Transverse colon (tissue), 4 donors: ENCODE results near the gene YAP1.

Experiments
- EP300 ChIP-seq: sonication (generic); formaldehyde crosslinking; IDR thresholded peaks from one replicate; pipeline ENCODE4 v1.6.1; 2017; ENCODE audit warnings: antibody characterized with exemption, low read depth
- POLR2A ChIP-seq: fragments of 450-650 bp; IDR thresholded peaks from one replicate; pipeline ENCODE4 v1.6.1; 2016; ENCODE audit warnings: antibody characterized with exemption, mild to moderate bottlenecking, moderate library complexity
- POLR2AphosphoS5 ChIP-seq, 3 donors: sonication (generic); formaldehyde crosslinking; IDR thresholded peaks; one replicate each; pipeline ENCODE4 v1.6.1; 2016; ENCODE audit warnings: antibody characterized with exemption in 3 of 3
- TF ChIP-seq, protein P1 (sequence below), 5 experiments: fragments of 200-600 bp in 3 of 5; fragments of 450-650 bp in 2 of 5; sonication (generic) in 3 of 5; IDR thresholded peaks; 1 replicate in 2 of 5; 2 replicates in 3 of 5; pipeline ENCODE4 v1.5.1; 2016 to 2017; ENCODE audit warnings: antibody characterized with exemption in 5 of 5, inconsistent platforms in 3 of 5, mild to moderate bottlenecking in 2 of 5, moderate library complexity in 1 of 5

DNA sequence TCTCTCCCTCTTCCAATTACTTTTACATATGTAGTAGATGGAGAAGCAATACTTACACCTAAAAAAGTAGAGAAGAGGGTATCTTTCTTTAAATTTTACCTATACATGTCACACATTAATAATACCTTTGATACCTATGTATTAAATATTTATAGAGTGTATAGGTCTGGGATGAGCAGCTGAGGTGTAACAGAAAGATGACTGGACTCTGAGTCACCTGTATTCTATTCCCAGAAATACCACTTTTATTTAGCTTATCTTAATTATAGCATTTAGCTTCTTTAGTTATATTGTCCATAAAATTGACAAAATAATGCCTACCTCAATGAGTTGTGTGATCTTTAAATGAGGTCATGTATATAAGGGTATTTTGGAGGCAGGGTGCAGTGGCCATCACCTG lies 30.6 kb upstream of the YAP1 start:
- TF ChIP-seq POLR2AphosphoS5 (IDR thresholded peaks at IDR 0.05): no peak
- TF ChIP-seq, protein P1, sequence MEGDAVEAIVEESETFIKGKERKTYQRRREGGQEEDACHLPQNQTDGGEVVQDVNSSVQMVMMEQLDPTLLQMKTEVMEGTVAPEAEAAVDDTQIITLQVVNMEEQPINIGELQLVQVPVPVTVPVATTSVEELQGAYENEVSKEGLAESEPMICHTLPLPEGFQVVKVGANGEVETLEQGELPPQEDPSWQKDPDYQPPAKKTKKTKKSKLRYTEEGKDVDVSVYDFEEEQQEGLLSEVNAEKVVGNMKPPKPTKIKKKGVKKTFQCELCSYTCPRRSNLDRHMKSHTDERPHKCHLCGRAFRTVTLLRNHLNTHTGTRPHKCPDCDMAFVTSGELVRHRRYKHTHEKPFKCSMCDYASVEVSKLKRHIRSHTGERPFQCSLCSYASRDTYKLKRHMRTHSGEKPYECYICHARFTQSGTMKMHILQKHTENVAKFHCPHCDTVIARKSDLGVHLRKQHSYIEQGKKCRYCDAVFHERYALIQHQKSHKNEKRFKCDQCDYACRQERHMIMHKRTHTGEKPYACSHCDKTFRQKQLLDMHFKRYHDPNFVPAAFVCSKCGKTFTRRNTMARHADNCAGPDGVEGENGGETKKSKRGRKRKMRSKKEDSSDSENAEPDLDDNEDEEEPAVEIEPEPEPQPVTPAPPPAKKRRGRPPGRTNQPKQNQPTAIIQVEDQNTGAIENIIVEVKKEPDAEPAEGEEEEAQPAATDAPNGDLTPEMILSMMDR (IDR thresholded peaks at IDR 0.05): no peak
- TF ChIP-seq POLR2A: no peak
- TF ChIP-seq EP300: no peak
